Heart left ventricle (tissue), 16 donors: ENCODE results near the gene C15orf39. TPM values are rescaled to one million over a fixed set of nuclear protein-coding genes. Genes with fewer than 3 reads are reported as not detected.

Experiments used
- ATAC-seq, 4 donors: fragments of 200-7000 bp; cut with Tn5 transposase; one replicate each; pipeline ENCODE4 v1.9.1; 2020 to 2022; ENCODE audit warnings: moderate library complexity in 4 of 4, mild to moderate bottlenecking in 3 of 4, moderate number of reproducible peaks in 1 of 4
- DNase-seq, 5 donors: peaks; one replicate each; pipeline ENCODE4 v3.0.0-alpha.2; 2020
- H3K27ac ChIP-seq, 12 donors: fragments of 200-600 bp; sonication (generic) in 4 of 12; one replicate each; pipeline versions ENCODE4 v1.5.0 to v1.8.0; 2016 to 2022; ENCODE audit warnings: mild to moderate bottlenecking in 2 of 12
- H3K27me3 ChIP-seq, 9 donors: fragments of 200-600 bp; sonication (generic) in 2 of 9; one replicate each; pipeline versions ENCODE4 v1.5.1 to v1.8.0; 2016 to 2022; ENCODE audit warnings: mild to moderate bottlenecking in 3 of 9
- H3K36me3 ChIP-seq, 9 donors: fragments of 200-600 bp; sonication (generic) in 2 of 9; one replicate each; pipeline versions ENCODE4 v1.5.0 to v1.8.0; 2018 to 2022; ENCODE audit warnings: mild to moderate bottlenecking in 2 of 9
- H3K4me1 ChIP-seq, 12 donors: fragments of 200-600 bp; sonication (generic) in 4 of 12; one replicate each; pipeline versions ENCODE4 v1.5.0 to v1.8.0; 2016 to 2022; ENCODE audit warnings: mild to moderate bottlenecking in 3 of 12
- H3K4me3 ChIP-seq, 12 donors: fragments of 200-600 bp; sonication (generic) in 4 of 12; one replicate each; pipeline versions ENCODE4 v1.5.0 to v1.8.0; 2017 to 2022; ENCODE audit warnings: mild to moderate bottlenecking in 9 of 12, moderate library complexity in 4 of 12
- H3K9me3 ChIP-seq, 12 donors: fragments of 200-600 bp; sonication (generic) in 4 of 12; one replicate each; pipeline versions ENCODE4 v1.5.0 to v1.8.0; 2016 to 2022; ENCODE audit warnings: mild to moderate bottlenecking in 1 of 12
- CTCF ChIP-seq, 12 donors: fragments of 200-600 bp; sonication (generic) in 4 of 12; IDR thresholded peaks; one replicate each; pipeline versions ENCODE4 v1.5.0 to v1.8.0; 2018 to 2022; ENCODE audit warnings: antibody characterized with exemption in 12 of 12, mild to moderate bottlenecking in 5 of 12
- POLR2A ChIP-seq, 2 donors: fragments of 450-650 bp; IDR thresholded peaks; one replicate each; pipeline ENCODE4 v1.6.1; 2017; ENCODE audit warnings: antibody characterized with exemption in 2 of 2, mild to moderate bottlenecking in 2 of 2, moderate library complexity in 2 of 2
- WGBS, 4 donors: extraction: QIAGEN DNeasy Blood & Tissue Kit in 2 of 4; methylation state at CpG; one replicate each; pipeline versions ENCODE4 v1.1.5 to v1.1.7; 2013 to 2018; 5-methylcytosine and 5-hydroxymethylcytosine counted together
- intact Hi-C, 10 donors: fragments of 100-400 bp; cut with DNase I; formaldehyde crosslinking; loops; one replicate each; pipeline versions ENCODE4 v1.11.1 to v1.14.2; 2022
- polyA plus RNA-seq, 2 donors: library from polyadenylated mRNA; stranded (reverse); fragments of 200-250 nt; gene quantifications; one replicate each; pipeline ENCODE4 v1.2.3, GENCODE V29; 2013
- total RNA-seq, 9 donors: library from RNA; depleted of rRNA in 2 of 9; stranded (reverse); fragments of >200 nt in 2 of 9; fragmentation: NEBNext Ultra II Directional in 3 of 9; extraction: Animal tissue kit (Norgen Biotek cat#: 25700) in 3 of 9; gene quantifications; one replicate each; pipeline versions ENCODE4 v1.1.0 to v1.2.4, GENCODE V29; 2016 to 2023
- donor health status: ischemic (EF 13 %, LVEDD 7.1; RV severe dilation, severe dysfunction).
- donor health status: healthy with polysubstance abuse.
- donor health status: DM: no; HTN: yes; CAD: no.
- donor health status: DM: no; HTN: no; CAD: no.
- donor health status: ischemic (EF 25% LVEDD 6.9; RV normal size, moderate dysfunction).
- donor health status: ischemic (EF 25% LVEDD 5.7; RV mildly dilated, moderate dysfunction).
- donor health status: healthy.
- donor health status: DM: yes; HTN: yes; CAD: no.
- donor health status: ischemic (EF 35%, LVEDD 5.7; RV mildly dilated, moderate dysfunction).
- donor health status: nonischemic (EF 11% LVEDD 7.7; RV severe dilation, severe dysfunction).
- donor health status: DM: yes; HTN: yes; CAD: no.
- donor health status: PGD.
- donor health status: ischemic (EF 29% LVEDD 5.4; RV normal size, mild dysfunction).
- donor health status: nonischemic (EF 23%, LVEDD 6.1; RV moderate dilation, normal function).

Gene C15orf39
- total and polyA plus RNA-seq, 11 donors: 6.5 to 26.1 (median 13.6) TPM

GRCh38 chr15:75206803-75207617 is 5.3 kb downstream of the C15orf39 start:
- DNase-seq (peak in 1 of 5 donors; percentile 52), ATAC-seq (no peak)
- 67 to 80% (median 74%) methylated on average over 16 to 19 of the region's 19 CpGs for WGBS, 4 donors
- Histone ChIP-seq H3K9me3 (no peaks in the 10 kb centered on the region), H3K4me1 (peaks cover 0 to 94% (median 71%) of the 10 kb centered on the region in 12 donors), H3K36me3 (peaks cover 0 to 65% (median 61%) of the 10 kb centered on the region in 9 donors), H3K27ac (no peak overlapping the region), H3K4me3 (no peak overlapping the region), H3K27me3 (no peaks in the 10 kb centered on the region)
- no peak for TF ChIP-seq CTCF (IDR thresholded peaks at IDR 0.05)
- TF ChIP-seq POLR2A (IDR thresholded peaks at IDR 0.05): no peak
- intact Hi-C loops: loop anchor here in 4 of 10 donors (5.0 to 10.0 kb wide), 3 partner anchors 128 to 252 kb away; partner anchors contain the start of genes RPP25 (in 3 of the 4) and COMMD4 (in 1 of the 4)

GRCh38 chr15:75207618-75208500 is 6.2 kb downstream of the C15orf39 start:
- peak in 2 of 5 donors; percentile 35 to 54 for DNase-seq
- Histone ChIP-seq H3K4me1 (peaks cover 0 to 91% (median 77%) of the 10 kb centered on the region in 12 donors), H3K4me3 (no peak overlapping the region), H3K27me3 (no peaks in the 10 kb centered on the region), H3K9me3 (no peaks in the 10 kb centered on the region), H3K27ac (no peak overlapping the region), H3K36me3 (peaks cover 0 to 74% (median 69%) of the 10 kb centered on the region in 9 donors)
- ATAC-seq: no peak
- intact Hi-C loops: loop anchor here in 4 of 10 donors (5.0 to 10.0 kb wide), 3 partner anchors 127 to 253 kb away; partner anchors contain the start of genes RPP25 (in 3 of the 4) and COMMD4 (in 1 of the 4)
- 59 to 73% (median 71%) methylated on average over 19 to 20 of the region's 20 CpGs for WGBS, 4 donors
- TF ChIP-seq POLR2A (IDR thresholded peaks at IDR 0.05) (no peak), CTCF (IDR thresholded peaks at IDR 0.05) (no peak)

DNA sequence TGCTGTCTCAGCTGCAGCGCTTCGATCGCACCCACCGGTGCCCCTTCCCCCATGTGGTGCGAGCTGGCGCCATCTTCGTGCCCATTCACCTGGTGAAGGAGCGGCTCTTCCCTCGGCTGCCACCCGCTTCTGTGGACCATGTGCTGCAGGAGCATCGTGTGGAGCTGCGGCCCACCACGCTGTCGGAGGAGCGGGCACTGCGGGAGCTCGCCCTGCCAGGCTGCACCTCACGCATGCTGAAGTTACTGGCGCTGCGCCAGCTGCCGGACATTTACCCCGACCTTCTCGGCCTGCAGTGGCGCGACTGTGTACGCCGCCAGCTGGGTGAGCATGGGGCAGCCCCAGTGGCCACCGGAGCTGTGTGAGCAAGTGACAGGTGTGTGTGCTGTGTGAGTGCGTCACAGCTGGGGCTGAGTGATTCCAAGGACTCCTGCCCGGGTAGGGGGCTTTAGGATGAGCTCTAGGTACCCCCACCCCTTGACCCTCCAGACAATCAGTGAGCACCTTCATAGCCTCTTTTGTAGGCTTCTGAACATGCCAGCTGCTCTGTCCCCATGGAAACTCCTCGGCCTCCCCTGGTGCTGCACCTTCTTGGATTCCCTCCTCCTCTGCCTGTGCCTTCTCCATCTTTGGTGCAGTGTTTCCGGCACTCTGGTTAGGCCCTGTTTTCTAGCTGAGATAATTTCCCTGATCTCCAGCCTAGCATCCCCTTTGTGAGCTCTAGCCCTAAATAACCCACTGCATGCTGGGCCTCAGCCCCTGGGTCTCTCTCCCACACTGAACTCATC is 7.0 kb downstream of the C15orf39 start:
- Histone ChIP-seq H3K27me3 (no peaks in the 10 kb centered on the region), H3K27ac (peak overlapping the region in 1 of 12 donors; percentile 40), H3K4me1 (peaks cover 0 to 84% (median 70%) of the 10 kb centered on the region in 12 donors), H3K9me3 (no peaks in the 10 kb centered on the region), H3K36me3 (peaks cover 0 to 81% (median 74%) of the 10 kb centered on the region in 9 donors), H3K4me3 (no peak overlapping the region)
- TF ChIP-seq CTCF (IDR thresholded peaks at IDR 0.05) (no peak), POLR2A (IDR thresholded peaks at IDR 0.05) (no peak)
- DNase-seq: peak in 2 of 5 donors; percentile 46 to 51
- 74 to 82% (median 79%) methylated on average over 17 to 32 of the region's 32 CpGs for WGBS, 4 donors
- intact Hi-C loops: loop anchor here in 4 of 10 donors (5.0 to 10.0 kb wide), 3 partner anchors 126 to 254 kb away; partner anchors contain the start of genes RPP25 (in 3 of the 4) and COMMD4 (in 1 of the 4)
- no peak for ATAC-seq
